Mesothelial cell of epicardium (in vitro differentiated cells): ENCODE measurements around the gene NUAK2. TPM values are rescaled to one million over a fixed set of nuclear protein-coding genes. Genes with fewer than 3 reads are reported as not detected.
"Not testable (repeated sequence)": the region's sequence is repeated elsewhere in the genome, so short reads cannot be mapped to it uniquely, and the experiment has no call there.

Source experiments
- DNase-seq, 2 experiments: peaks; one replicate each; pipeline ENCODE4 v3.0.0; 2021; ENCODE audit warnings: low spot score in 2 of 2; ENCODE audit not compliant: unreplicated experiment in 2 of 2
- H3K27ac Mint-ChIP-seq: 2 replicates; pipeline ENCODE4 v1.8.0; 2021; ENCODE audit warnings: mixed read lengths
- H3K27me3 Mint-ChIP-seq: 2 replicates; pipeline ENCODE4 v1.8.0; 2021; ENCODE audit warnings: low read depth, mixed read lengths
- H3K36me3 Mint-ChIP-seq: 2 replicates; pipeline ENCODE4 v1.8.0; 2021; ENCODE audit warnings: mixed read lengths
- H3K4me1 Mint-ChIP-seq: 2 replicates; pipeline ENCODE4 v1.8.0; 2021; ENCODE audit warnings: mixed read lengths
- H3K4me3 Mint-ChIP-seq: 2 replicates; pipeline ENCODE4 v1.8.0; 2021; ENCODE audit warnings: mild to moderate bottlenecking, moderate library complexity, mixed read lengths
- H3K9me3 Mint-ChIP-seq: 2 replicates; pipeline ENCODE4 v1.8.0; 2021; ENCODE audit warnings: mixed read lengths
- total RNA-seq: library from RNA; stranded (reverse); gene quantifications from 3 replicates; pipeline ENCODE4 v1.2.1, GENCODE V29; 2021
- TF ChIP-seq, protein P1 (sequence below): fragments of 200-600 bp; sonication (generic); IDR thresholded peaks from one replicate; pipeline ENCODE4 v1.5.0; 2021; ENCODE audit warnings: antibody characterized with exemption; ENCODE audit not compliant: unreplicated experiment

NUAK2 gene
- 5.7 to 6.2 TPM (median 5.8 TPM) in 3 replicates for total RNA-seq

- peaks cover 2% of the 10 kb centered on the region for H3K27me3 Mint-ChIP-seq
- peak within 1 kb of the TSS; percentile 93 for H3K4me3 Mint-ChIP-seq
- no peaks in the 10 kb centered on the region for H3K9me3 Mint-ChIP-seq
- peak within 1 kb of the TSS; percentile 92 for H3K27ac Mint-ChIP-seq
- TF ChIP-seq, protein P1, sequence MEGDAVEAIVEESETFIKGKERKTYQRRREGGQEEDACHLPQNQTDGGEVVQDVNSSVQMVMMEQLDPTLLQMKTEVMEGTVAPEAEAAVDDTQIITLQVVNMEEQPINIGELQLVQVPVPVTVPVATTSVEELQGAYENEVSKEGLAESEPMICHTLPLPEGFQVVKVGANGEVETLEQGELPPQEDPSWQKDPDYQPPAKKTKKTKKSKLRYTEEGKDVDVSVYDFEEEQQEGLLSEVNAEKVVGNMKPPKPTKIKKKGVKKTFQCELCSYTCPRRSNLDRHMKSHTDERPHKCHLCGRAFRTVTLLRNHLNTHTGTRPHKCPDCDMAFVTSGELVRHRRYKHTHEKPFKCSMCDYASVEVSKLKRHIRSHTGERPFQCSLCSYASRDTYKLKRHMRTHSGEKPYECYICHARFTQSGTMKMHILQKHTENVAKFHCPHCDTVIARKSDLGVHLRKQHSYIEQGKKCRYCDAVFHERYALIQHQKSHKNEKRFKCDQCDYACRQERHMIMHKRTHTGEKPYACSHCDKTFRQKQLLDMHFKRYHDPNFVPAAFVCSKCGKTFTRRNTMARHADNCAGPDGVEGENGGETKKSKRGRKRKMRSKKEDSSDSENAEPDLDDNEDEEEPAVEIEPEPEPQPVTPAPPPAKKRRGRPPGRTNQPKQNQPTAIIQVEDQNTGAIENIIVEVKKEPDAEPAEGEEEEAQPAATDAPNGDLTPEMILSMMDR: peak; percentile 19
- no peaks in the 10 kb centered on the region for H3K36me3 Mint-ChIP-seq
- H3K4me1 Mint-ChIP-seq: peaks cover 57% of the 10 kb centered on the region
- peak; percentile 89 to 95 for DNase-seq
Observed at GRCh38 chr1:205321162-205321958, at the start of gene NUAK2. Gene NUAK2 (minus strand): TSS chr1:205321745. CDS start chr1:205321628, 117 bp downstream.

DNA sequence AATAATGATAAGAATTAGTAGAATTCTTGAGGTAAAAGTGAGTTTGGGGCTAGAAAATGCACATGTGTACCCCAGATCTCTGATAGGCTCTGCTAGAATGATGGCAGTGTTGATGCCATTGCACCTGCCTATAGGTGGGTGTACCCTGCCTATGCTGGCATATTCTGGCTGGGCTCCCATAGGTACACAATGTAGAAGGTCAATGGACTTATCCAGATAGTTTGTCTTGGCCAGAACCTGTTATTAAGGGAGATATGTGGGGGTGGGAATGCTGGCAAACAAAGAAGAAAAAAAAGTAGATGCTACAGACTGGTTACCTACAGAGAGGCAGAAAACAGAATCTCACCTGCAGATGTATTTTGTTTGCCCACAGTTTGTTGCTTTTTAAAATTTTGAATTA is 49.2 kb upstream of the NUAK2 start:
- no peak overlapping the region for H3K4me3 Mint-ChIP-seq
- TF ChIP-seq, protein P1: no peak
- no peaks in the 10 kb centered on the region for H3K27me3 Mint-ChIP-seq
- no peak for DNase-seq
- no peaks in the 10 kb centered on the region for H3K36me3 Mint-ChIP-seq
- H3K4me1 Mint-ChIP-seq: peaks cover 37% of the 10 kb centered on the region
- H3K9me3 Mint-ChIP-seq: no peaks in the 10 kb centered on the region
- H3K27ac Mint-ChIP-seq: no peak overlapping the region

GRCh38 chr1:205369701-205370123 is 48.2 kb upstream of the NUAK2 start:
- peaks cover 36% of the 10 kb centered on the region for H3K4me1 Mint-ChIP-seq
- peak overlapping the region; percentile 30 for H3K27ac Mint-ChIP-seq
- H3K36me3 Mint-ChIP-seq: no peaks in the 10 kb centered on the region
- H3K27me3 Mint-ChIP-seq: no peaks in the 10 kb centered on the region
- H3K4me3 Mint-ChIP-seq: no peak overlapping the region
- TF ChIP-seq, protein P1: no peak
- H3K9me3 Mint-ChIP-seq: no peaks in the 10 kb centered on the region
- no peak for DNase-seq

- peaks cover 24% of the 10 kb centered on the region for H3K4me1 Mint-ChIP-seq
- H3K36me3 Mint-ChIP-seq: no peaks in the 10 kb centered on the region
- TF ChIP-seq, protein P1: no peak
- no peak overlapping the region for H3K27ac Mint-ChIP-seq
- DNase-seq: no peak
- no peaks in the 10 kb centered on the region for H3K27me3 Mint-ChIP-seq
- no peak overlapping the region for H3K4me3 Mint-ChIP-seq
- H3K9me3 Mint-ChIP-seq: no peaks in the 10 kb centered on the region
Observed at GRCh38 chr1:205368478-205368877, 46.9 kb upstream of the NUAK2 start.

- H3K4me1 Mint-ChIP-seq: peaks cover 7% of the 10 kb centered on the region
- H3K9me3 Mint-ChIP-seq: no peaks in the 10 kb centered on the region
- DNase-seq: no peak
- H3K4me3 Mint-ChIP-seq: no peak overlapping the region
- H3K27me3 Mint-ChIP-seq: peaks cover 1% of the 10 kb centered on the region
- no peaks in the 10 kb centered on the region for H3K36me3 Mint-ChIP-seq
- peak overlapping the region; percentile 9 for H3K27ac Mint-ChIP-seq
- TF ChIP-seq, protein P1: no peak
Observed at GRCh38 chr1:205365945-205366463, 44.5 kb upstream of the NUAK2 start.

DNA sequence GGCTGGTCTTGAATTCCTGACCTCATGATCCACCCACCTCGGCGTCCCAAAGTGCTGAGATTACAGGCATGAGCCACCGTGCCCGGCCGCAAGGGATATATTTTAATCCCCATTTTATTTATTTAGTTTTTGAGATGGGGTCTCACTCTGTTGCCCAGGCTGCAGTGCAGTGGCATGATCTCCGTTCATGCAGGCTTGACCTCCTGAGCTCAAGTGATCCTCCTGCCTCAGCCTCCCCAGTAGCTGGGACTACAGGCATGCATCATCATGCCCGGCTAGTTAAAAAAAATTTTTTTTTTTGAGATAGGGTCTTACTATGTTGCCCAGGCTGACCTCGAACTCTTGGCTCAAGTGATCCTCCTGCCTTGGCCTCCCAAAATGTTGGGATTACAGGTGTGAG is 43.5 kb upstream of the NUAK2 start:
- not testable (repeated sequence) for H3K4me3 Mint-ChIP-seq, H3K4me1 Mint-ChIP-seq, H3K36me3 Mint-ChIP-seq, H3K27ac Mint-ChIP-seq, H3K27me3 Mint-ChIP-seq, DNase-seq, H3K9me3 Mint-ChIP-seq
